OCI-M2 (cell line): Measurements from ENCODE around the gene H1-8.

Experiments used
- DNase-seq: peaks from one replicate; lab custom pipeline; 2025; ENCODE audit not compliant: unreplicated experiment; lab: John Stamatoyannopoulos, UW

The H1-8 gene

DNA sequence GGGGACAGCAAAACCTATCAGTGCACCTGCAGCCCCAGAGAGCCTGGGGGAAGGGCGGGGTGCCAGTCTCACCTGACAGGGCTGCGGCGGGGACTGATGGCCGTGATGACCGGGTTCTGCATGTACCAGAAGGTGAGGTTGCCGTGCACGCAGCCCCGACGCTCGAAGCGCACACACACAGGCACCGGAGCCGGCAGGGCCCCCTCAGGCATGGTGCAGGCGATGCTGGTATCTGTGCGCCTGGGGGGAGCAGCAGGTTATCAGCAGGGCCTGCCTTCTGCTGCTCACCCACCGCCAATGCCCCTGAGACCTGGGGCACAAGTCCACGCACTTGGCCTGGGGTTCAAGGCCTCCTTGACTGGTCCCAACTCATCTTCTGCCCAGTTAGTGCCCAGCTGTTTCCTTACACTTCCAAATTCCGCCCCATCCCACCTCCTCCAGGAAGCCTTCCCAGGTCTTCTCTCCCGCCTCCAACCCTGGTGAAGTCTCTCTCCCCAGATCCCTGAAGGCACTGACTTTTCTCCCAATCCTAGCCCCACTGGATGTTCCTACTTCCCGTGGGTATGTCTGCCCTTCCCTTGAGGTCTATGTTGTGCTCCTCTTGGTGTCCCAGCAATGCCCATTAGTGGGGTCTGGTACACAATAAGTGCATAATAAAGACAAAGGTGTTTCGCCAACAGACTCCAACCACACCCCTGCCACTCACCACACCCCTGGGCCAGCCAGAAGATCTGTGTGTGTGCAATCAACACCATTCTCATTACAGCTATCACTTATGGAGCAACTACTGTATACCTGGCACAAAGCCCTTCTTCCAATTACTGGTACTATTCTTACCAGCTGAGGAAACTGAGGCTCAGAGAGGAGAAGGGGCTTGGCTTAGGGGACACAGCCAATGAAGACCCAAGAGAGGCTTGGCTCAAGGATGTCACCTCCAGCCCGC is 28.9 kb downstream of the H1-8 start:
- DNase-seq, result no peak

DNA sequence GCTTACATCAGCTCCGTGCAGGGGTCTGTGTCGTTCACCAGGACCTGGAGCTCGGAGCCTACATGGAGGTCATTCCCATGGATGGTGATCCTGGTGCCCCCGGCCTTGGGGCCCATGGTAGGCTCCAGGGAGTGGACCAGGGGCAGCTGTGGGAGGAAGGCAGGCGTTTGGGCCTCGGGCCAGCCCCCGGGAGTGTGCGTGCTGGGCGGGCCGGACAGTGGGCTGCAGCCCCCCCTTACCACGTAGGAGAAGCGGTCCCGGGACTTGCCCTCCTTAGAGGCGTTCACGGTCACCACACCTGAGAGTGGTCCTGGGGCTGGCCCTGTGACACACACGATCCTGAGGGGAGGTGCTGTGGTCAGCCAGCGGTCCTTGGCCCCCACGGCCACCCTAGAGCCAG is 29.6 kb downstream of the H1-8 start:
- no peak for DNase-seq

DNA sequence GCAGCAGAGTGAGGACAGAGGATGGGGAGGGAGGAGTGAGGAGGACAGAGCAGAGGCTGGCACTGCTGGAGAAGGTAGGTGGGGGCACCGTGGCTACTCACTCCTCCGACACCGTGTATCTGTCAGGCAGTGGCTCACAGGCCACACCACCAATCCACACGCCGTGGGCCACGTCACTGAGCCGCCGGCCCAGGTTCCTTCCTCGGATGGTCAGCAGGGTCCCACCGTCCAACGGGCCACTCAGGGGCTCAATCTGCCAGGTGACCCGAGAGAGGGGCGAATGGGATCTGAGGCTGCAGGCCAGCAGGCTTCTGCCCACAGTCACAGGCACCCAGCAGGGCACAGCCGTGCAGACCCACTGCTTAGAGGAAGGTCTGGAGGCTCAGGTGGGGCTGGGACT is 30.5 kb downstream of the H1-8 start:
- DNase-seq, result no peak

DNA sequence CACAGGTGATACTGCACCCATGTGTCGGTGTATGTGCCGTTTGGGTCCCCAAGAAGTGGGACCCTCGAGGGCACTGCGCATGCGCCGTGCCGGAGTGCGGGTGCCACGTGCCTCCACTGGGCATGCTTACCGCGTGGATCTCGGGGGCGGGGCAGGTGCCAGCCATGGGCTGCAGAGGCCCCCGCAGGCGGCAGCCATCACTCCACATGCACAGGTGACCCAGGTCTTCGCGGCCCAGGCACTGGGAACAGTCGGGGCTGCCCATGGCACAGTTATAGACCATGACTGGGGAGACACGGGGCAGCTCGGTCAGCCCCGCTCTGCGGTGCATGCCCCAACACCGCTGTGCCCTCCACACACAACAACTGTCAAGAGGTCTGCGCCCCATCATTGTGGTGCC is 31.2 kb downstream of the H1-8 start:
- no peak for DNase-seq

DNA sequence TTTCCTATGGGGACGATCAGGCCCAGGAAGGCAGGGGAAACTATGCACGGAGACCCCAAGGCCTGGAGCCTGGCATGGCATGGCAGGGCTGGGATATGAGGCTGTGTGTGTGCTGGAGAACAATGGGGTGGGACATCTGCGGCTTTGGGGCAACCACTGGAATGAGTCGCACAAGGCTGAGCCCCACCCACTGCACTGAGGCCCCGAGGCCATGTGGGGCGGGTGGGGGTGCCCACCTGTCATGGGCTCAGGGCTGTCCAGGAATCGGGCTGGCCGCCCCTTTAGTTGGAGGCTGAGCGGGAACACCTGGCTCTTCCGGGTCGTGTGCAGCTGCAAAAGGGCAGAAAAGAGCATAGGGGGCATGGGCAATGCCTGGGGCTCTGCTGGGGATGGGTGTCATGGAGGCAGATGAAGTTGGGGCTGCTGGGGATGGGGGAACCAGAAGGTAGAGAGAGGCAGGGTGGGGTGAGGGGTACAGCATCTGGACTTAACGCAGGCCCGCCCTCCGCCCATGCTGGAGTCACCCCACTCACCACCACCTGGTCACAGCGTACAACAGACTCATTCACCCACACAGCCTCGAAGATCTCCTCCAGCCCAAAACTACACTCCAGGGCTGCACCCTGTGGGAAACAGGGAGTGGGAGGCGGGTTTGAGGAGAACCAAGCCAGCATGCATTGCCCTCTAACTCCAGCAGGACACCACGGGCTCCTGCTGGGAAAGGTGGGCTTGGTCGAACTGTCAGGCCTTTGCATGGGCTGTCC is 32.4 kb downstream of the H1-8 start:
- DNase-seq, result no peak

DNA sequence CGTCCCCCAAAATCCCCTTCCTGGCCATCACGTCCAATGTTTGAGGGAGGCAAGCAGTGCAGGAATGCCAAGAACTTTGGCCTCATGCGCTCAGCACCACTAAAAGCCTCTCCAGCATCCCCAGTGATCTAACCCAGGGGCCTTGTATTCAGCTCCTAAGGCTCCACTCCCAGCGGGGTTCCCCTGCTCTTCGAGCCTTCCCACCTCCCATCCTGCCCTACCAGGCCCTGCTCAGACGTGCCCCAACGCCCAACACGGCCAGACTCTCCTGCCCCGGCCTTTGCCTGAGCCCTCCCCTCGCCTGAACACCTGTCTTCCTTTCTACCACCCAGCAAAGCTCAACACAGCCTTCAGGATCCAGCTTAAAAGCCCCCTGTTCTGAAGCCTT is 33.0 kb downstream of the H1-8 start:
- no peak for DNase-seq

DNA sequence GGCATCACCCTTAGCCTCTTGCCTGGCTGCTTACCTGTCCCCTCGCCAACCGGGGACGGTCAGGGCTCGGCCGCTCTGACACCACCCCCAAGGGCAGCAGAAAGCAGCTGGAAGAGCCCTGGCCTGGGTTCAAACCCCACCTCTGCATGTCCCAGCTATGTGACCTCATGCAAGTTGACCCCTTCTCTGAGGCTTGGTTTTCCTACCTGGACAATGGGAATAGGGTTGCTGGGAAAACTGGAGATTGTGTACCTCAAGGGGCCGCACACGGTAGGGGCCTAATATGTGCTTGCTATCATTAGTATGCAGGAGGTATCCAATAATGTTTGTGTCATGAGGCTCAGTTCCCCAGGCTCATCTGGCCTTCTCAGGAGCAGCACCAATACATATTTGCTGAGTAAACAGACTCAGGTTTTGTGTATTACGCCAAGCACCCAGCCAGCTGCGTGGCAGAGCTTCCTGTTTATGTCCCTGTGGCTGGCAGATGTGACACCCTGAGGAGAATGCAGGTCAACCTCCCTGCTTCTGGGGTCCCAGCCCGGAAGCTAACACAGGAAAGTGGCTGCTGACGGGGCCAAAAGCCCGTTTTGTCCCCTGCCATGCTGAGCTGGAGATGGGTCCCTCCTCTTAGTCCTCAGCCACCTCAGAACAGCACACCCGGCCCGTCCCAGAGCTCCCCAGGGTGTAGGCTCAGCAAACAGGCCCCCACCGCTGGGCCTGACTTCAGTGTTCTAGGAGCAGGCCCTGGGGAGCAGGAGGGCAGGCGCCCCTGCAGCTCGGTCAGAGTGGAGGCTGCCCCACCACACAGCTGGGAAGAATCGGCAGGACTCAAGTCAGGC is 33.8 kb downstream of the H1-8 start:
- DNase-seq, result no peak

DNA sequence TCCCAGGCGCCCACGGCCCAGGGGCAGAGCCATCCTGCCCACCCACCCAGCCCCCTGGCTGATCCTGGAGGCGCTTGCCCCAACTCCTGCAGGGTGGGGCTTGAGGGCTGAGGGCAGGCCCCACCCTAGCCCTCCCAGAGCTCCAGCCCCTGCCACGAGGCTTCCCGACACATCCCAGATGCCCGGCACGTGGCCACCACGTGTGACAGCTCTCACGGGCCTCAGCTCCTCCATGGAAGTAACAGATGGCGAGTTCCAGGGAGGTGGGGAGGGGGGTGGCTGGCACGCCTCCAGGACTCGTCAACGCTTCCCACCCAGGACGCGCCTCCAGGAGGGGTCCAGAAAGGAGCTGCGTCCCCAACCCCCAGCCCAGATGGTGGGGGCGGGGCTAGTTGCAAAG is 34.4 kb downstream of the H1-8 start:
- DNase-seq, result no peak

DNA sequence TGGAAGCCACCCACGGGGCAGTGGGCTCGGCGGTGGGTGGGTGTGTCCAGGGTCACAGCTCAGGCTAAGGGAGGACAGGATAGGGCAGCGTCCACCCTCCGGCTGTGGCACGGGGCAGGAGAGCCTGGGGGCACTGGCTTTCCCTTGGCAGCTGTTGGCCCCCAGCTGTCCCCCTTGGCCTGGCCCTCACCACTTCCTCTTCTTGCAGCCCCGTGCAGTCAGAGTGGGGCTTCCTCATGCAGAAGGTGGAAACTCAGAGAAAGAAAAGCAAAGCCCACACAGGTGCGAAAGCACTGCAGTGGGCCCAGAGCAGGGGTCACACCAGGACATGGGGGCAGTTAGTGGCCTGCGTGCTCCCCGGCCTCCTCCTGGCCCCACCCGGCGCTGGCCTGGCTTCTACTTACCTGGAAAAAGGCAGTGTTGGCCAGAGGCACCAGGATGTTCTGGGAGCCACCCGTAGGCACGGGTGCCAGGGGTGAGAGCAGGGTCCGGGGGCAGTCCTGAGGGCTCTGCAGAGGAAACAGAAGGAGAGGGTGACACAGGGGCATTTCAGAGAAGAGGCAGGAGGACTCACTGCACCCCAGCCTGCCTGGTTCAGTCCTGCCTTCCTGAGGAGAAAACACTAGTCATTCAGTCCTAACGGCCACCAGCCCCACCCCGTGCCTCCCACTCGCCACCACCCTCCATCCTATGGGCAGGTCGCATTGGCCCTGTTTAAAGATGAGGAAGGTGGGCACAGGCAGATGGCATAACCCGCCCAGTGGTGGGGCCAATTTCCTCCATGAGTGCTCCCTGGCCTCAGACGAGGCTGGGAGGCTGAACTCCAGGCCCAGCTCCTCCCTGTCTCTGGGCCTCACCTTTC is 35.2 kb downstream of the H1-8 start:
- no peak for DNase-seq

DNA sequence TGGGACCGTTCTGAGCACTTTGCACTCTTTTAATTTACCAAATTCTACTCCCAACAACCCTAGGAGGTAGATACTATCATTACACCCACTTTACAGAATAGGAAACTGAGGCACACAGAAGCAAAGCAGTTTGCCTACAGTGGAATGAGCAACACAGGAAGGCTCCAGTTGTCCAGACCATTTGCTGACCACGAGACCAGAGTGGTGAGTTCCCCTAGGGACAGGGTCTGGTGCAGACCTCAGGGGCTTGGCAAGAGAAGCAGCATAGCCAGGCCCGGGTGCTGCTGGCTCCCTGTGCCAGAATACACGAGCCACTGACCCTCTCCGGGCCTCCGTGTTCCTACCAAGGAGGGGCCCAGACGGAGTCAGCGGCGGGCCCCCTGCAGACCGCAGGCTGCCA is 37.0 kb downstream of the H1-8 start:
- DNase-seq, result no peak

DNA sequence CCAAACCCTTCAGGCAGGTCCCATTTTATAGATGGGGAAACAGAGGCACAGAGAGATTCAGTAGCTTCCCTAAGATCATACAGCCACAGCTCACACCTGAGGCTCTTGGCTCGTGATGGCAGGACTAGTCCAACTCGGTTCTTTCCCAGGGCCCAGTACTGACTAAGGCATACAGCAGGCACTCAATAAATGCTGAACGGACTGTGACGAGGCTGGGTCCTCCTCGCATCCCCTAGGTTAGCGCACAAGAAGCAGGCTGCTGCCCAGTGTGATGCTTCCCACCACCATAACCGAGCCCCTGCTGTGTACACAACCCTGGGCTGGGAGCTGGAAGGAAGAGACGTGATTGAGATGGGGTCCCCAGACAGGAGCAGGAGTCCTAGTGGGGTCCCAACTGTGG is 38.6 kb downstream of the H1-8 start:
- no peak for DNase-seq

DNA sequence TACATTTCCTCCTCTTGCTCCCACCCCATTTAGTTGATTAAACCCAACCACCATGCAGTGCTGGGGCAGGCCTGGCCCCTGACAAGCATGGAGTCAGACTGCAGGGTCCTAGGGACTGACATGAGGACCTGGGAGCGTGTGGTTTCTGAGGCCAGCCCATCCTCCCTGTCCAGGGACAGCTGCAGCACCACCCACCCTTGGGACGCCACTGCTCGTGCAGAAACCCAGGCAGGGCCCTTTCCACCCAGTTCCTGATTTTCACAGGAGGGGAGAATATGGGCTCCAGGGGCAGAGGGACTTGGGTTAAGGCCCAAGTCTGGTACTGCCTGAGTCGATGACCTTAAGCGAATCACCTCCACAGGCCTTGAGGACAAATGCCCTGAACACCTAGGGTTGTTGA is 39.8 kb downstream of the H1-8 start:
- no peak for DNase-seq

DNA sequence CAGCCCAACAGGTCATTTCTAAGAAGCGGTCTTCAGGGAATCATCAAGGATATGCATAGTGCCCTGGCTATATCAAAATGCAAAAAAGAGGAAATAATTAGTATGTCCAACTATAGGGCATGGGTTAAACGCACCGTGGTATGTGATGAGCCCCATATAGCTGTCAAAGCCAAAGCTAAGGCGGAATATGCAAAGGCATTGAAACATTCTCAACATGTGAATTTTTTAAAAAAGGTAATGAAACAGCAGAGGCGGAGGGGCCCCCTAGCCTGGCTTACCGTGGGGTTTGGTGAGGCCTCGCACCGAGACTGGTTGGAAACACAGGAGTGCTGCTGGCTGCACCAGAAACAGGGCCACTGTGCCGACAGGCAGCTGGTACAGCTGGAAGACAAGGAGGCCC is 40.3 kb downstream of the H1-8 start:
- no peak for DNase-seq

DNA sequence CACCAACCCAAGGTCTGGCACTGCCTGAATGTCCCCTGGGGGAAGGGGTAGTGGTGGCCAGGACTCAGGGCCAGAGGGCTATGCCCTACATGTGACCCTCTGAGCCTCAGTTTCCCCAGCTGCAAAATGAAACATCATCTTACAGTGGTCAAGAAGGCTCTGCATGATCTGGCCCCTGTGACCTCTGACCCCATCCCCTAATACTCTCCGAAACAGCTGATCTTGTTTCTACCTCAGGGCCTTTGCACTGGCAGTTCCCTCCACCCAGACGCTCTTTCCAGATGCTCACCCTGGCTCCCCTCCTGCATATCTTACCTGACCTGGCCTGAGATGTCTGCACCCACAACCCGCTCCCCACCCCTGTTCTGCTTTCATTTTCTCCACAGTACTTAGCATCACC is 41.7 kb downstream of the H1-8 start:
- DNase-seq, result no peak

DNA sequence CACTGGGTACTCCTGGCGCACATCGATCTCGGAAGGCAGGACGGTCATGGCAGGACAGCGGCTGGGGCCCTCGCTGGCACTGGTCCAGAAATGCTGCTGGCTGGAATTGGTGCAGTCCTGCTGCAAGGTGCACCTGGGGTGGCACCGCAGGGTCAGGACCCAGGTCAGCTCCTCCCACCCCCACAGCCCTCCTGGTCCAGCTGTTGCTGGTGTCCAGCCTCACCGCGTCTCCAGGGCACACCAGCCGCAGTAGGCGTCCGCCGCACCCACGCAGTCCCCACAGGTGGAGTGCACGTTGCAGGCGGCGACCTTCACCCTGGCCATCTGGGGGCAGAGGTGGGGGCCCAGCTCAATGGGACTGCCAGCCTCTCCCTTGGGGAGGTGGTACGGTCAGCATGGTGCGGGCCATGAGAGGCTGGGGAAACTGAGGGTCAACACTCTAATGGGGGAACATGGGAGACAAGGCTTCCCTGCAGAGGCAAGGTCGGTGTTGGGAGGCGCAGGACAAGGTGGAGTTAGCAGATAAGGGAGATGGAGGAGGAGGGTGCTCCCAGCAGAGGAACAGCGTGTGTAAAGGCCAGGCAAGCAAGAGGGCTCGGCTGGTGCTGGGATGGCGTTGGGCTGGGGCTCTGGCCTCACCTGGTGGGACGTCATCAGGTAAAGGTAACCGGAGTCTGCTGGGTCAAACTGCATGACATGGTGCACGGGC is 43.1 kb downstream of the H1-8 start:
- no peak for DNase-seq

DNA sequence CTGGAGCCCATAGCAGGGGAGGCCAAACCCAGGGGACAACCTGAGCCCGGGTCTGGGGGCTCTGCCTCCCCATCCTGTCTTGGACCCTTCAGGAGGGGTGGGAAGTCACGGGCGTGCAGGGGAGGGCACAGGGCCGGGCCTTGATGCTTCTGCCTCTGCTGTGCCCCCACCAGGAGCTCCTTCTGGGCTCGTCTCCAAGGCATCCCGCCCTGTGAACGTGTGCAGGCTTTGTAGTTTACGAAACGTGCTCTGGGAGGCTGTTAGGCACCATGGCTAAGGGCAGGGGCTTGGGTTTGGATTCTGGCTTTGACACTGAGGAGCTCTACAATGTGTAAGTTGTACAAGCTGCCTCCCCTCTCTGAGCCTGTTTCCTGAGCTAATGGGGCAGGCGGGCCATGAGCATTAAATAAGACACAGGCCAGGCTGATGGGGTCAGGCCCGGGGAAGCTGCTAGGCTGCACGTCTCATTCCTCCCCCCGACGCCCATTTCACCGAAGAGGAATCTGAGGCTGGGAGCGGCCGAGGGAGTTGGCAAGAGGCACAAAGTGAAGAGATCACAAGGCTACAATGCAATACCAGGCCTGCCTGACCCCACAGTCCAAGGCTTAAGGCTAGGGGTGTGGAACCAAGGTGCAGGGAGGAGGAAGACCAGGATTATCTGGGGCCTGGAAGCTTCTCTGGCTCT is 43.9 kb downstream of the H1-8 start:
- no peak for DNase-seq

DNA sequence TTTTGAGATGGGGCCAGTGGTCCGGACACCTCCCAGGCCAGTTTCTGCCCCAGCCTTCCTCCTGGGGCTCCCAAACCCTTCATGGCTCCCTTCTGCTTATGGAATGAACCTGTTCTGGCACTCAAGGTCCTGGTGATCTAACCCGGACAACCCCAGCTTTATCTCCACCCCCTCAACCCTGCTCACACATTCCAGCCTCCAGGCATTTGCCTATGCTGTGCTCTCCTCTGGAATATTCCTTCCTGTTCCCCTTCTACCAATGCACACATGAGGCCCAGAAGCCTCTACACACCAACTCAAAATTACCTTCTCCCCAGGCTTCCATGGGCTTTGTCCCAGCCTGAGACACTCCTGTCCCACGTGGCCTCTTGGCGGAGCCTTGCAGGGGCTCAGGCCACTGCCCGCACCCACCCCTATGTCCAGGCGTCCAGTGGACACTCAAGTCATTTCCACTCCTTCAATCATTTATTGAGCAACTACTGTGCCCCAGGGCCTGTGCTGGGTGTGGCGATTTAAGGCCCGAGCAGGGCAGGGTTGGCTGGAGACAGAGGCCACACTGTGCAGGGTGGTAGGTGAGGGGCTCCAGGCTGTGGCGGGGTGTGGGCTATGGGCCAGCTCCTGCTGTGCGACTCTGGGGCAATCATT is 44.7 kb downstream of the H1-8 start:
- DNase-seq, result no peak

DNA sequence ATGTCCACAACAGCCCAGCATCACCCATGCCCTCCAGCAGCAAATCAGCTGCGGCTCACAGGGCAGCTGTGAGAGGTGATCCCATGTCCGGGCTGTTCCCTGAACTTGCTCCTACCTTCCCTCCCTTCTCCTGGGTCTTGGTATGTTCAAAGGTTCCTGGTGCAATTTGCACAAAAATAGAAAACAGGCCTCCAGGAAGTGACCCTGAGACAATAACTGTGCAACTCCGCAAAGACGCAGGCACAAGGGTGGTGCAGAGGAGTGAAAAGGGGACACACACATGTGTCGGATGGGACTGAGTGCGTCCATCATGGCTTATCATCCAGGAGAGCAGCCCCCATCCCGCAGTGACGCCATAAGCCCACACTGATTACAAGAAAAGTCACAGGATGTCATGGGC is 47.2 kb downstream of the H1-8 start:
- DNase-seq, result no peak

DNA sequence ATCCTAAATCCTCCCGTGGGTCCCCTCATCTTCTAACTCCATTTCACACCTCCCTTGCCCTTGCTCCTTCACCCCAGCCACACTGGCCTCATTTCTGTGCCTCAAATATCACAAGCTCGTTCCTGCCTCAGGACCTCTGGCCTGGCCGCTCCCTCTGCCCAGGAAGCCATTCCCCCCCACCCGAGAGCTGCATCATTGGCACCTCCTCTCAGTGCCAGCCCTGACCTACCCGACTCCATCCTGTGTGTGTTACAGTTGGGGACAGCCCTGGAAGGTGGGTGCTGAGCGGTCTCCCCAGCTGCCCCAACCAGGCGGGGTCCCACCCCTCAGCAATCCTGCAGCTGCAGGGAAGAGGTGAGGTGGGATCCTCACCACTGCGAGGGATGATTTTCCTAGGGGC is 49.0 kb downstream of the H1-8 start:
- no peak for DNase-seq
